Epithelial cell of proximal tubule (primary cell): Measurements from ENCODE around the gene WDR13. TPM values are rescaled to one million over a fixed set of nuclear protein-coding genes. Genes with fewer than 3 reads are reported as not detected.
A peak's percentile ranks its signal among the peaks of the same experiment; 100 is the strongest.
"Not testable (repeated sequence)": the region's sequence is repeated elsewhere in the genome, so short reads cannot be mapped to it uniquely, and the experiment has no call there.

Source experiments
- DNase-seq: peaks from one replicate; pipeline ENCODE4 v3.0.0-alpha.2; 2011; ENCODE audit warnings: low read depth
- H3K4me3 ChIP-seq: 2 replicates; pipeline ENCODE4 v1.5.1; 2011; ENCODE audit warnings: low read depth, mild to moderate bottlenecking, low read length
- total RNA-seq: library from RNA; depleted of rRNA; stranded (reverse); fragments of >200 nt; gene quantifications from 2 replicates; pipeline ENCODE4 v1.2.3, GENCODE V29; 2015
- TF ChIP-seq, protein P1 (sequence below): conservative IDR thresholded peaks from 2 replicates; pipeline ENCODE4 v1.5.1; 2012; ENCODE audit warnings: low read depth, mild to moderate bottlenecking, low read length

Gene WDR13
- total RNA-seq, 1 donor from 2014 or later = 64.9 TPM

DNA sequence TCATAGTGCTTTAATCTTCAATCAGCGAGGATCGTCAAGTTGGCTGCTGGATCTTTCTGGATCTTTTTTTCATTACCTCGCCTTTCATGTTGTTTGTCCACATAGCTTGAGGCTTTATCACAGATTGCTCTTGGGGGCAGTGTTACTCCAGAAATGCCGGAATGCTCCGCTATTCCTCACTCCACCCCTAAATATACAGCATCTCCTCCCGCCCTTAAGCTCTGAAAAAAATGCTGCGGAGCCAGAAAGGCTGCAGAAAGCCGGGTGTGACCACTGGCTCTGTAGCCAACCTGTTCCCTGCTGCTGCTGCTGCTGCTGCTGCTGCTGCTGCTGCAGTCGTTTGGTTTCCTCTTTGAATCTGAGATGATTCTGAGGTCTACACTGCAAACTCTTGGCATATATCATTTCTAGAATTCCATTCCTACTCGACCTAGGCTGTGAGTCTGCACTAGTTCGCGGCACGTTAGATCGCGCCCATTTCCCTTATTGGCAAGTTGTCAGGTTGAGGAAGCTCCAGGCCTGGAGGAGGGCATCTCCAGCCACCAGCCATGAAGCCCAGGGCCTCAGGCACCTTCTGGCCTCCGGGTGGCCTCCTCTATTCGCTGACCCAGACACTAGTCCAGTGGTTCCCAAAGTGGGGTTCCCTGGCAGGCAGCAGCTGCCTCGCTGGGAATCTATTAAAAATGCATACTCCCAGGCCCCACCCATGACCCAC lies 34.2 kb downstream of the WDR13 start:
- TF ChIP-seq, protein P1, sequence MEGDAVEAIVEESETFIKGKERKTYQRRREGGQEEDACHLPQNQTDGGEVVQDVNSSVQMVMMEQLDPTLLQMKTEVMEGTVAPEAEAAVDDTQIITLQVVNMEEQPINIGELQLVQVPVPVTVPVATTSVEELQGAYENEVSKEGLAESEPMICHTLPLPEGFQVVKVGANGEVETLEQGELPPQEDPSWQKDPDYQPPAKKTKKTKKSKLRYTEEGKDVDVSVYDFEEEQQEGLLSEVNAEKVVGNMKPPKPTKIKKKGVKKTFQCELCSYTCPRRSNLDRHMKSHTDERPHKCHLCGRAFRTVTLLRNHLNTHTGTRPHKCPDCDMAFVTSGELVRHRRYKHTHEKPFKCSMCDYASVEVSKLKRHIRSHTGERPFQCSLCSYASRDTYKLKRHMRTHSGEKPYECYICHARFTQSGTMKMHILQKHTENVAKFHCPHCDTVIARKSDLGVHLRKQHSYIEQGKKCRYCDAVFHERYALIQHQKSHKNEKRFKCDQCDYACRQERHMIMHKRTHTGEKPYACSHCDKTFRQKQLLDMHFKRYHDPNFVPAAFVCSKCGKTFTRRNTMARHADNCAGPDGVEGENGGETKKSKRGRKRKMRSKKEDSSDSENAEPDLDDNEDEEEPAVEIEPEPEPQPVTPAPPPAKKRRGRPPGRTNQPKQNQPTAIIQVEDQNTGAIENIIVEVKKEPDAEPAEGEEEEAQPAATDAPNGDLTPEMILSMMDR = peak; percentile 61
- peak; percentile 45 for DNase-seq
- no peak overlapping the region for H3K4me3 ChIP-seq

DNA sequence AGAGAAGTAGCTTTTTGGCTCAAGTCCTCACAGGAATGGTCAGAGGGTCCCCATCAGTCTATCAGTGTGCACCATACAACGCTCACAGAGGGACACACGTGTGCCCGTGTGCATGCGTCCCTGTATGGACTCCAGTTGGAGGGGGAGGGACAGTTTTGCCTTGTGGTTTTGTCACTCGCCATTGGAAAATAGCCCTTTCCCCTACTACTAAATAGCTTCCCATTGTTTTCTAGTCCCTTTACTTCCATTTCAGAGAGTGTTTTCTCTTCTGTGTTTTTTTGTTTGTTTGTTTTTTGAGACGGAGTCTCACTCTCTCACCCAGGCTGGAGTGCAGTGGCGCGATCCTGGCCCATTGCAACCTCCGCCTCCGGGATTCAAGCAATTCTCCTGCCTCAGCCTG lies 34.9 kb downstream of the WDR13 start:
- no peak overlapping the region for H3K4me3 ChIP-seq
- DNase-seq = no peak
- TF ChIP-seq, protein P1 = no peak

DNA sequence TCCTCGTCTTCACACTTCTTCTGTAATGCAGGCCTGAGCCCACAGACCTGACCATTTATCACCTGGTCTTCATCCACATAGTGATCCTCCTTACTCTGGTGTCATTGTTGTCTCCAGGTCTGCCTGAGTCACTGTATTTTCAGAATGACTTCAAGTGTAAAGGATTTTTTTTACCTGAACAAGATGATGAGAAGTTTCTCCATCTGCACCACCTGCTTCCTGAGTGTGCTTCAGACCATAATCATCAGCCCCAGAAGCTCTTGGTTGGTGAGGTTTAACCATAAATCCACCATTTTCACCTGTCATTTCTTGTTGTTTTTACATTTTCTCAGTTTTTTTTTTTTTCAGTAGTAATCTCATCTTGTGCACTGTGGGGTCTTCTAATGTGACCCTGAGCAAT lies 39.0 kb downstream of the WDR13 start:
- no peak for DNase-seq
- TF ChIP-seq, protein P1 = no peak
- H3K4me3 ChIP-seq = no peak overlapping the region

DNA sequence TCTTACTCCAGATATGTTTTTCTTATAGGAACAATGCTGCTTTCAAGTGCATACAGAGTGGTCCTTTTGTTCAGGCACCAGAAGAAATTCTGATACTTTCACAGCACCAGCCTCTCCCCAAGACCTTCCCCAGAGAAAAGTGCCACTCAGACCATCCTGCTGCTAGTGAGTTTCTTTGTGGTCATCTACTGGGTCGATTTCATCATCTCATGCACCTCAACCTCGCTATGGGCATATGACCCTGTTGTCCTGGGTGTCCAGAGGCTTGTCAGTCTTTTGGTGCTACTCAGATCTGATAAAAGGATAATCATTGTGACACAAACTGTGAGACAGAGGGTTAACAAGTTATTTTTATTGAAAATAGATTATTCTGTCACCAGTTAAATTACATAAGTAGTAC lies 39.5 kb downstream of the WDR13 start:
- no peak for DNase-seq

DNA sequence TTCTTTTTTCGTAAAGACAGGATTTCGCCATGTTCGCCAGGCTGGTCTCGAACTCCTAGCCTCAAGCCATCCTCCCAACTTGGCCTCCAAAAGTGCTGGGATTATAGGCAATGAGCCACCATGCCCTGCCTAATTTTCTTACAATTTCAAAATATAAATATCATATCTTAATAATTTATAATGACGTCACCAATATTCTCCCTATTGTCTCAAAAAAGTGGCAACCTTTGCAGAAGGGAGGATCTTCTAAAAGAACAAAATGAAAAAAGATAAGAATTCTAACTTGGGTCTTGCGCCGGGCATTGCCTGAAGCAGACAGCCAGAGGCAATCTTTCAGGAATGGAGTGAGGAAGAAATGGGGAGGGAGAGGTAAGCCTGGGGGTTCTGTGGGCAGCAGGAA lies 48.4 kb downstream of the WDR13 start:
- DNase-seq = no peak
- TF ChIP-seq, protein P1 = no peak
- H3K4me3 ChIP-seq = no peak overlapping the region

More for the DNA sequence above, 39.5 kb downstream of the WDR13 start:
- no peak overlapping the region for H3K4me3 ChIP-seq
- TF ChIP-seq, protein P1 = no peak

DNA sequence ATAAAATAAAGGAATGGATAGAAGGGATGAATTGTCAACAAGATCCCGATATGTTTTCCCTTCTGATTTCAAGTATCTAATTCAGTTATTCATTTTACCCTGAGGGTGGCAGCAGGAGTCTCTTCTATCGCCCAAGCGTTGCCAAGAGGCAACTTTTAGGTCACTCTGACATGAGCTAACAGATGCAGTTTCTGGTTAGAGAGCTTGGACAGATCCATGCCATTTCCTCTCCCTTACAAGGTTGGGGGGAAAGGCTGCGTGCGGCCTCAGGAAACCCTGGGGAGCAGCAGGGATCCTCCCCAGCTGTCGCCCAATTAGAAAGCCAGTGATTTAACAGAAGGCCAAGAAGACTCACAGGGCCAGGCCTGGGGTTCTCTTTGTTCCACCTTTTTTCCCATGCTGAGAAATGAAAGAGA lies 51.1 kb downstream of the WDR13 start:
- TF ChIP-seq, protein P1 = peak; percentile 45
- DNase-seq = no peak
- H3K4me3 ChIP-seq = no peak overlapping the region

DNA sequence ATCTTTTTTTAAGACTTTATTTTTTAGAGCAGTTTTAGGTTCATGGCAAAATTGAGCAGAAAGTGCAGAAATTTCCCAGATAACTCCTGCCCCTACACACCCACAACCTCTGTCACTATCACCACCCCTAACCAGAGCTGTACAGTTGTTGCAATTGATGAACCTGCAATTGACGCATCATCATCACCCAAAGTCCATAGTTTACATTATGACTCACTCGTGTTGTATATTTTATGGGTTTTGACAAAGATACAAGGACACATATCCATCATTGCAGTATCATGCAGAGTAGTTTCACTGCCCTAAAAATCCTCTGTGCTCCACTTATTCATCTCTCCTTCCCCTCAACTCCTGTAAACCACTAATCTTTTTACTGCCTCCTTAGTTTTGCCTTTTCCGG lies 51.8 kb downstream of the WDR13 start:
- DNase-seq = no peak
- TF ChIP-seq, protein P1 = no peak
- no peak overlapping the region for H3K4me3 ChIP-seq

DNA sequence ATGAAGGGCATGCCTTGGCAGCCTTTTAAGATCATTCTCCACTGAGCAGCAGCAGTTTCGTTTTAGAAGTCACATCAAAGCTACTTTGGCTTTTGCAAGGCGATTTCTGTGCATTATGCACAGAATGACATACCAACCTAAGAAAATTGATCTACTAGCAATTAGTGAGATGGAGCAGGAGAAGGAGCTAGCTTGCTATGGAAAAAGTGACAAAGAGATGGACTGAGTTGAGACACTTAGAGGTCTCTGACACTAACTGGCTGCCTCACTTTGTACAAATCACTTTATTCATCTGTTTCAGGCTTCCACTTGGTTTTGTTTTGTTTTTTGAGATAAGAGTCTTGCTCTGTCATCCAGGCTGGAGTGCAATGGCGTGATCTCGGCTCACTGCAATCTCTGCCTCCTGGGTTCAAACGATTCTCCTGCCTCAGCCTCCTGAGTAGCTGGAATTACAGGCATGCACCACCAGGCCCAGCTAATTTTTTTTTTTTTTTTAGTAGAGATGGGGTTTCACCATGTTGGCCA lies 54.8 kb downstream of the WDR13 start:
- H3K4me3 ChIP-seq, DNase-seq: not testable (repeated sequence)

DNA sequence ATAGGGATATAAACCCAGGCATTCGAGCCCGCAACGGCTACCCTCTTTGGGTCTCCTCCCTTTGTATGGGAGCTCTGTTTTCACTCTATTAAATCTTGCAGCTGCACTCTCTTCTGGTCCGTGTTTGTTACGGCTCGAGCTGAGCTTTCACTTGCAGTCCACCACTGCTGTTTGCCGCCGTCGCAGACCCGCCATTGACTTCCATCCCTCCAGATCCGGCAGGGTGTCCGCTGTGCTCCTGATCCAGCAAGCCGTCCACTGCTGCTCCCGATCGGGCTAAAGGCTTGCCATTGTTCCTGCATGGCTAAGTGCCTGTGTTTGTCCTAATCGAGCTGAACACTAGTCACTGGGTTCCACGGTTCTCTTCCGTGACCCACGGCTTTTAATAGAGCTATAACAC lies 57.5 kb downstream of the WDR13 start:
- not testable (repeated sequence) for DNase-seq
- H3K4me3 ChIP-seq = peak overlapping the region; percentile 2
